ENCODE results near the gene DDX24. TPM values are rescaled to one million over a fixed set of nuclear protein-coding genes. Genes with fewer than 3 reads are reported as not detected.

DDX24 gene
- total RNA-seq, 1 experiment from 2014 or later: 40.4 TPM

- H3K79me2 ChIP-seq (ENCODE audit: low read depth): no peaks in the 10 kb centered on the region
- H2AFZ ChIP-seq: no peak overlapping the region
- H3K4me2 ChIP-seq: no peak overlapping the region
- no peaks in the 10 kb centered on the region for H3K36me3 ChIP-seq (ENCODE audit: low read depth)
- H3F3A ChIP-seq (ENCODE audit: insufficient read depth, low read depth): no peaks in the 10 kb centered on the region
- ChIA-PET POLR2A (ENCODE audit: unreplicated experiment) (no interaction called here), CTCF (no interaction called here)
- BruUV-seq (replicated peaks): no TSS peak
- TF ChIP-seq CTCF (conservative IDR thresholded peaks at IDR 0.05) (no peak), EZH2 (IDR thresholded peaks at IDR 0.05; ENCODE audit: low read depth) (no peak)
- no peak for DNase-seq
- no peaks in the 10 kb centered on the region for H4K20me1 ChIP-seq (ENCODE audit: insufficient read depth)
- no peak overlapping the region for H3K27ac ChIP-seq
- intact Hi-C loops (cut with micrococcal nuclease; ENCODE audit: unreplicated experiment): loop anchor here (5.0 kb wide), 1 partner anchor 83 kb away; no protein-coding TSS in a partner anchor
- H3K4me1 ChIP-seq (replicated peaks; ENCODE audit: insufficient read depth): no peaks in the 10 kb centered on the region
- H3K9me2 ChIP-seq (ENCODE audit: insufficient read depth): no peaks in the 10 kb centered on the region
- H3K4me3 ChIP-seq: no peak overlapping the region
- H3K27me3 ChIP-seq (ENCODE audit: insufficient read depth, low read depth): no peaks in the 10 kb centered on the region
- H3K9me3 ChIP-seq (ENCODE audit: insufficient read depth, low read depth): no peaks in the 10 kb centered on the region
Observed at GRCh38 chr14:94054401-94054800, 26.6 kb downstream of the DDX24 start.

GRCh38 chr14:94052662-94053061, 28.3 kb downstream of the DDX24 start:
- Histone ChIP-seq H3F3A (ENCODE audit: insufficient read depth, low read depth) (no peaks in the 10 kb centered on the region), H3K27ac (no peak overlapping the region), H4K20me1 (ENCODE audit: insufficient read depth) (no peaks in the 10 kb centered on the region), H3K36me3 (ENCODE audit: low read depth) (no peaks in the 10 kb centered on the region), H3K27me3 (ENCODE audit: insufficient read depth, low read depth) (no peaks in the 10 kb centered on the region), H3K9me3 (ENCODE audit: insufficient read depth, low read depth) (no peaks in the 10 kb centered on the region), H3K4me1 (replicated peaks; ENCODE audit: insufficient read depth) (no peaks in the 10 kb centered on the region), H3K4me3 (no peak overlapping the region), H3K4me2 (no peak overlapping the region), H3K9me2 (ENCODE audit: insufficient read depth) (no peaks in the 10 kb centered on the region), H2AFZ (no peak overlapping the region), H3K79me2 (ENCODE audit: low read depth) (no peaks in the 10 kb centered on the region)
- no peak for DNase-seq
- ChIA-PET POLR2A (ENCODE audit: unreplicated experiment) (no interaction called here), CTCF (no interaction called here)
- no TSS peak for BruUV-seq (replicated peaks)
- no peak for TF ChIP-seq CTCF (conservative IDR thresholded peaks at IDR 0.05)
- TF ChIP-seq EZH2 (IDR thresholded peaks at IDR 0.05; ENCODE audit: low read depth): no peak
- intact Hi-C loops (cut with micrococcal nuclease; ENCODE audit: unreplicated experiment): loop anchor here (5.0 kb wide), 1 partner anchor 85 kb away; no protein-coding TSS in a partner anchor

DNA sequence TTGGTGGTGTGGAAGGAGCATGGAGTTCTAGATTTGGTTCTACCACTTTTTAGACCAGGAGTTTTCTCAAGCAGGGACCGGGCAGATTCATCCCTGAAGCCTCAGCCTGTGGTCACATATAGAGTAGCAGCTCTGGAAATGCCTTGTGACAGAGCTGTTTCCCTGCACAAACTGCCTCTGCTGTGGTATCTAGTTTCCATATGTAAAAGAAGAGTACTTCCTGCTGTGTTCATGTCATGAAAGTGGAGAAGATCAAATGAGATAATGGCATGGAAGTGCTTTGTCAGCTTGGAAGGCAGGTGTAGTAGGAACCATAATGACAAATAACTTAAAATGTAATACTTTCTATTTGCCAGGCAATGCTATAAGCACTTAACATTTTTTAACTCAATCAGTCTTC, 28.8 kb downstream of the DDX24 start:
- no peaks in the 10 kb centered on the region for H3K27me3 ChIP-seq (ENCODE audit: insufficient read depth, low read depth)
- no peaks in the 10 kb centered on the region for H3K9me2 ChIP-seq (ENCODE audit: insufficient read depth)
- no peaks in the 10 kb centered on the region for H3K36me3 ChIP-seq (ENCODE audit: low read depth)
- no peaks in the 10 kb centered on the region for H3K79me2 ChIP-seq (ENCODE audit: low read depth)
- BruUV-seq (replicated peaks): no TSS peak
- H2AFZ ChIP-seq: no peak overlapping the region
- ChIA-PET CTCF (no interaction called here), POLR2A (ENCODE audit: unreplicated experiment) (no interaction called here)
- no peaks in the 10 kb centered on the region for H3F3A ChIP-seq (ENCODE audit: insufficient read depth, low read depth)
- intact Hi-C loops (cut with micrococcal nuclease; ENCODE audit: unreplicated experiment): loop anchor here (5.0 kb wide), 1 partner anchor 85 kb away; no protein-coding TSS in a partner anchor
- H3K4me3 ChIP-seq: no peak overlapping the region
- TF ChIP-seq CTCF (conservative IDR thresholded peaks at IDR 0.05): no peak
- TF ChIP-seq EZH2 (IDR thresholded peaks at IDR 0.05; ENCODE audit: low read depth): no peak
- no peak overlapping the region for H3K27ac ChIP-seq
- no peak for DNase-seq
- H3K9me3 ChIP-seq (ENCODE audit: insufficient read depth, low read depth): no peaks in the 10 kb centered on the region
- no peaks in the 10 kb centered on the region for H4K20me1 ChIP-seq (ENCODE audit: insufficient read depth)
- H3K4me1 ChIP-seq (replicated peaks; ENCODE audit: insufficient read depth): no peaks in the 10 kb centered on the region
- no peak overlapping the region for H3K4me2 ChIP-seq
